Loucy (cell line): ENCODE data around the gene HES3.
A peak's percentile ranks its signal among the peaks of the same experiment; 100 is the strongest.

Experiments used
- H2AFZ ChIP-seq: fragments of 200-600 bp; sonication (generic); 2 replicates; pipeline ENCODE4 v1.6.0; 2016; ENCODE audit warnings: antibody characterized with exemption, mild to moderate bottlenecking, low read length, moderate library complexity
- H3F3A ChIP-seq: fragments of 200-600 bp; 2 replicates; pipeline ENCODE4 v1.6.0; 2016; ENCODE audit warnings: antibody characterized with exemption, low read depth, mild to moderate bottlenecking
- H3K27me3 ChIP-seq: fragments of 200-600 bp; sonication (generic); 2 replicates; pipeline ENCODE4 v1.6.1; 2014; ENCODE audit warnings: low read length, mild to moderate bottlenecking; ENCODE audit not compliant: insufficient read depth, poor library complexity, severe bottlenecking
- H3K36me3 ChIP-seq: fragments of 200-600 bp; sonication (generic); 2 replicates; pipeline ENCODE4 v1.6.1; 2016; ENCODE audit warnings: low read length; ENCODE audit not compliant: insufficient read depth
- H3K4me1 ChIP-seq: fragments of 200-600 bp; sonication (generic); 2 replicates; pipeline ENCODE4 v1.5.1; 2014; ENCODE audit warnings: low read length, mild to moderate bottlenecking; ENCODE audit not compliant: insufficient read depth, poor library complexity, severe bottlenecking
- H3K4me2 ChIP-seq: fragments of 200-600 bp; sonication (generic); 2 replicates; pipeline ENCODE4 v1.6.0; 2014; ENCODE audit warnings: antibody characterized with exemption, low read length, low read depth, mild to moderate bottlenecking; ENCODE audit not compliant: poor library complexity, severe bottlenecking
- H3K4me3 ChIP-seq: fragments of 200-600 bp; sonication (generic); 2 replicates; pipeline ENCODE4 v1.5.1; 2014; ENCODE audit warnings: low read length, mild to moderate bottlenecking, mixed read lengths; ENCODE audit not compliant: poor library complexity, severe bottlenecking
- H3K79me2 ChIP-seq: fragments of 200-600 bp; sonication (generic); 2 replicates; pipeline ENCODE4 v1.6.1; 2014; ENCODE audit warnings: low read length; ENCODE audit not compliant: insufficient read depth
- H3K9ac ChIP-seq: fragments of 200-600 bp; sonication (generic); 2 replicates; pipeline ENCODE4 v1.6.0; 2014; ENCODE audit warnings: mild to moderate bottlenecking, low read depth, low read length, moderate library complexity; ENCODE audit not compliant: poor library complexity, severe bottlenecking
- H3K9me2 ChIP-seq: fragments of 200-600 bp; sonication (generic); replicated peaks from 2 replicates; pipeline ENCODE4 v1.6.1; 2016; ENCODE audit warnings: low read depth, low read length, mixed read lengths
- H3K9me3 ChIP-seq: fragments of 200-600 bp; sonication (generic); 2 replicates; pipeline ENCODE4 v1.6.1; 2014; ENCODE audit warnings: mild to moderate bottlenecking, antibody characterized with exemption, low read length, low read depth; ENCODE audit not compliant: insufficient read depth
- H4K20me1 ChIP-seq: fragments of 200-600 bp; sonication (generic); 2 replicates; pipeline ENCODE4 v1.6.0; 2014; ENCODE audit warnings: antibody characterized with exemption, low read length, mild to moderate bottlenecking; ENCODE audit not compliant: insufficient read depth, poor library complexity, severe bottlenecking
- CTCF ChIP-seq: fragments of 200-600 bp; sonication (generic); conservative IDR thresholded peaks from 2 replicates; pipeline ENCODE4 v1.5.1; 2014; ENCODE audit warnings: mild to moderate bottlenecking, antibody characterized with exemption, low read length
- EZH2phosphoT487 ChIP-seq: fragments of 200-600 bp; IDR thresholded peaks from 2 replicates; pipeline ENCODE4 v1.6.1; 2018; ENCODE audit warnings: antibody characterized with exemption, mild to moderate bottlenecking, moderate library complexity, borderline replicate concordance

HES3 gene

GRCh38 chr1:6233376-6233775, 10.6 kb upstream of the HES3 start:
- no peaks in the 10 kb centered on the region for H3F3A ChIP-seq
- H3K9ac ChIP-seq: peak overlapping the region; percentile 78
- H3K4me1 ChIP-seq: peaks cover 29% of the 10 kb centered on the region
- H3K9me2 ChIP-seq: no peaks in the 10 kb centered on the region
- H3K27me3 ChIP-seq: no peaks in the 10 kb centered on the region
- H2AFZ ChIP-seq: no peak overlapping the region
- peaks cover 61% of the 10 kb centered on the region for H3K79me2 ChIP-seq
- H3K4me3 ChIP-seq: no peak overlapping the region
- TF ChIP-seq EZH2phosphoT487: no peak
- TF ChIP-seq CTCF: no peak
- H4K20me1 ChIP-seq: peaks cover 12% of the 10 kb centered on the region
- no peaks in the 10 kb centered on the region for H3K9me3 ChIP-seq
- H3K4me2 ChIP-seq: peak overlapping the region; percentile 79
- peaks cover 23% of the 10 kb centered on the region; the same call in 1 of the 2 replicates for H3K36me3 ChIP-seq

- peaks cover 54% of the 10 kb centered on the region for H3K79me2 ChIP-seq
- H3K4me2 ChIP-seq: peak overlapping the region; percentile 79
- peaks cover 29% of the 10 kb centered on the region for H3K4me1 ChIP-seq
- no peaks in the 10 kb centered on the region for H3K27me3 ChIP-seq
- H4K20me1 ChIP-seq: peaks cover 12% of the 10 kb centered on the region
- H3K9me2 ChIP-seq: no peaks in the 10 kb centered on the region
- peak overlapping the region; percentile 81 for H3K4me3 ChIP-seq
- H3K9ac ChIP-seq: peak overlapping the region; percentile 78
- peaks cover 20% of the 10 kb centered on the region; the same call in 1 of the 2 replicates for H3K36me3 ChIP-seq
- no peaks in the 10 kb centered on the region for H3K9me3 ChIP-seq
- TF ChIP-seq CTCF (no peak), EZH2phosphoT487 (no peak)
- H2AFZ ChIP-seq: no peak overlapping the region
- no peaks in the 10 kb centered on the region for H3F3A ChIP-seq
Observed at GRCh38 chr1:6234502-6235295, 9.3 kb upstream of the HES3 start.

- Histone ChIP-seq H3F3A (no peaks in the 10 kb centered on the region), H3K4me2 (peak overlapping the region; percentile 79), H3K36me3 (peaks cover 15% of the 10 kb centered on the region; the same call in 1 of the 2 replicates), H3K79me2 (peaks cover 50% of the 10 kb centered on the region), H3K4me3 (peak overlapping the region; percentile 81), H3K4me1 (peaks cover 29% of the 10 kb centered on the region), H3K27me3 (no peaks in the 10 kb centered on the region), H2AFZ (no peak overlapping the region), H3K9ac (peak overlapping the region; percentile 78), H3K9me2 (no peaks in the 10 kb centered on the region), H3K9me3 (no peaks in the 10 kb centered on the region), H4K20me1 (peaks cover 12% of the 10 kb centered on the region)
- TF ChIP-seq EZH2phosphoT487: no peak
- no peak for TF ChIP-seq CTCF
Observed at GRCh38 chr1:6235296-6235677, 8.7 kb upstream of the HES3 start.
